GM15510 (cell line): ENCODE data around the gene ACOT7.

ENCODE experiments used
- POLR2A ChIP-seq: IDR thresholded peaks from 3 replicates; pipeline ENCODE4 v1.6.1; 2011; ENCODE audit warnings: borderline replicate concordance; ENCODE audit not compliant: insufficient read length; ENCODE audit errors: extremely low read depth

The ACOT7 gene

DNA sequence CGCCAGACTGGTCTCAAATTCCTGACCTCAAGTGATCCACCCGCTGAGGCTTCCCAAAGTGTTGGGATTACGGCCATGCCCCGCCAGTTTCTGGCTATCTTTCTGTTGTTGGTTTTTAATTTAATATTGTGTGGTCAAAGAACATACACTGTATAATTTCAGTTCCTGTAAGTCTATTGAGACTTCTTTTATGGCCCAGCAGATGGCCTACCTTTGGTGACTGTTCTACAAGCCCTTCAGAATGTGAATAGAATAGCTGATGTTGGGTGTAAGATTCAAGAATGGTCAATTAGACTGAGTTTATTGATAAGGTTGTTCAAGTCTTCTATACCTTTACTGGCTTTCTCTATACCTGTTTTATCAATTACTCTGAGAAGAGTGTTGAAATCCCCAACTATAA is 15.5 kb upstream of the ACOT7 start:
- TF ChIP-seq POLR2A = no peak

DNA sequence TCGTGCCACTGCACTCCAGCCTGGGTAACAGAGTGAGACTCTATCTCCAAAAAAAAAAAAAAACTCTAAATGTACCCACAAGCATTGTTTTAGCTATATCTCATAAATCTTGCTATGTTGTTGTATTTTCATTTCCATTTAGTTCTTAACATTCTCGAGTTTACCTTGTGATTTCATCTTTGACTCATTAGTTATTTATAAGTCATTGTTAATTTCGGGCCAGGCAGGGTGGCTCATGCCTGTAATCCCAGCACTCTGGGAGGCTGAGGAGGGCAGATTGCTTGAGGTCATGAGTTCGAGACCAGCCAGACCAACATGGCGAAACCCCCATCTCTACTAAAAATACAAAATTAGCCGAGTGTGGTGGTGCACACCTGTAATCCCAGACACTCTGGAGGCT is 14.5 kb upstream of the ACOT7 start:
- no peak for TF ChIP-seq POLR2A

DNA sequence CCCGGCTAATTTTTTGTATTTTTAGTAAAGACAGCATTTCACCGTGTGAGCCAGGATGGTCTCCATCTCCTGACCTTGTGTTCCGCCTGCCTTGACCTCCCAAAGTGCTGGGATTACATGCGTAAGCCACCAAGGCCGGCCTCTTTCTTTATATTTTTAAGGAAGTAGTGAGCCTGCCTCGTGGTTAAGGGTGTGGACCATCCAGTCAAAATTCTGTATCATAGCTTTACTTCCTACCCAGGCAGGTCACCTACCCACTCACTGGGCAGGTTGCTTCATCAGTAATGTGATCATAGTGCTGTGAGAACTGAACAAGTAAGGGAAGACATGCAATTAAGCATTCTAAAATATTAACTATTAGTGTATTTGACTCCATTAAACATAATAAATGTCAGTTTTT is 8.1 kb upstream of the ACOT7 start:
- TF ChIP-seq POLR2A = no peak

DNA sequence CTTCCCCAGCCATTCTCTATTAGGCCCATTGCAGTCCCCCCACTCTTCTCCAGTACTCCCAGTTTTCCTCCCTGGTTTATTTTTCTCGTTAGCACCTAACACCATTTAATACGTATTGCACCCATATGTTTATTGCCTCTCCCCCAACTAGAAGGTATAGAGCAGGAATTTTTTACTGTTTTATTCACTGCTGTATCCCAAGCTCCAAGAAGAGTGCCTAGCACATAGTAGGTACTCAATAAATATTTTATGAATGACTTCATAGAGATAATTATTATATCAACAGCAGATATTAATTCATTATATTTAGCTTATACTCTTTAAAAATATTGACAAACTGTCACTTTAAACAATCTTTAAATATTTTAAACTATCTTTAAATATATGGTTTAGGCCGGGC is 5.7 kb upstream of the ACOT7 start:
- TF ChIP-seq POLR2A = no peak

DNA sequence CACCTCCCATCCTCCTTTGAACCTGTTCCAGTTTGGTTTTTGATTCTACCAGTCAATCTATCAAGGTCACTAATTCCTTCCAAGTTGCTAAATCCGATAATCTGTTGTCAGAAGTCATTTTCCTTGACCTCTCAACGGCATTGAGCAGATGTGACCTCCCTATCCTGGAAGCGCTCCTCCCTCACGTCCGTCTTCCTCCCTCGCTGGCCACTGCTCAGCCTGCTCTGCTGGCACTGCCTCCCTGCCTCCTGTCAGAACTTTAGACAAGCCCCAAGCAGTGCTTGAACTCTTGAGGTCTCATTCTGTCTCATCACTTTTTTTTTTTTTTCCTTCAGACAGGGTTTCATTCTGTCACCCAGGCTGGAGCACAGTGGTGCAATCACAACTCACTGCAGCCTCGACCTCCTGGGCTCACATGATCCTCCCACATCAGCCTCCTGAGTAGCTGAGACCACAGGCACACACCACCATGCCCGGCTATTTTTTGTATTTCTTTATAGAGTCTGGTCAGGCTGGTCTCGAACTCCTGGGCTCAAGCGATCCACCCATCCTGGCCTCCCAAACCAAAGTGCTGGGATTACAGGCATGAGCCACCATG is 4.4 kb upstream of the ACOT7 start:
- no peak for TF ChIP-seq POLR2A

DNA sequence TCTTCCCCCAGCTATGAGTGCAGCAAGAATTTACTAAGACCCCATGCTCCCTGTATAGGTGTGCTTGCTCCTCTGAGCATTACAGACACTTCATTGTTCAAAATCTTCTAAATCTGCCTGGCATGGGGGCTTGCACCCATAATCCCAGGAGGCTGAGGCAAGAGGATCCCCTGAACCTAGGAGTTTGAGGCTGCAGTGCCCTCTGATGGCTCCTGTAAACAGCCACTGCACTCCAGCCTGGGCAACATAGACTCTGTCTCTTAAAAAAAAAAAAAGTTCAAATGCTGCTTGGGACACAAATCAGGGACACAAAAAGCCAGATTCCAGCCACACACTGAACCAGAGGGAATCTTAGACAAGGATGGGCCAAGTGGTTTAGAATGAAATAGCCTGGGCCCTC is 3.4 kb upstream of the ACOT7 start:
- no peak for TF ChIP-seq POLR2A

DNA sequence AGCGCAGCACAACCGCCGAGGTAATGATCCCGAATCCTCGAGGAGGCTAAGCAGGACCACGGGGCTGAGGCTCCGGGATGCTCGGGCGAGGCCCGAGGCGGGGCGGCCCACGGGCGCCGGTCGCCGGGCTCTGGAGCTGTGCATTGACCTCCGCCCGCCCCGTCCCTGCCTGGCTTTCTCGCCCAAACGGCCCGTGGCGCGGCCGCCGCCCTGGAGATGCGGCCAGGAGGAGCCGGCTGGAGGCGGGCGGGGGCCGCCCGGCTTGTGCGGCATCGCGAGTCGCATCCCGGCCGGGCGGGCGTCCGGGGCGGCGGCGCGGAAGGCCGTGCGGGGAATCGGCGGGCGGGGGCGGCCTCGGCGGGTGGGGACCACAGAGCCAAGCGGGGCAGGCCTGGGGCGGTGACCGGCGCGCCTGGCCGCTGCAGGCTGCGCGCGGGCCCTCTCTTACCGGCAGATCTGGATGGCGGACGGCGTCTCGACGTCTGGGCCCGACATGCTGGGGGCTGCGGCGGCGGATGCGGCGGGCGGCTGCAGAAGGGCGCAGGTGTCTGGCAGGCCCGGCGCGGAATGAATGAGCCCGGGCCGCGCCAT is 663 bp downstream of the ACOT7 start:
- peak; percentile 72 for TF ChIP-seq POLR2A

DNA sequence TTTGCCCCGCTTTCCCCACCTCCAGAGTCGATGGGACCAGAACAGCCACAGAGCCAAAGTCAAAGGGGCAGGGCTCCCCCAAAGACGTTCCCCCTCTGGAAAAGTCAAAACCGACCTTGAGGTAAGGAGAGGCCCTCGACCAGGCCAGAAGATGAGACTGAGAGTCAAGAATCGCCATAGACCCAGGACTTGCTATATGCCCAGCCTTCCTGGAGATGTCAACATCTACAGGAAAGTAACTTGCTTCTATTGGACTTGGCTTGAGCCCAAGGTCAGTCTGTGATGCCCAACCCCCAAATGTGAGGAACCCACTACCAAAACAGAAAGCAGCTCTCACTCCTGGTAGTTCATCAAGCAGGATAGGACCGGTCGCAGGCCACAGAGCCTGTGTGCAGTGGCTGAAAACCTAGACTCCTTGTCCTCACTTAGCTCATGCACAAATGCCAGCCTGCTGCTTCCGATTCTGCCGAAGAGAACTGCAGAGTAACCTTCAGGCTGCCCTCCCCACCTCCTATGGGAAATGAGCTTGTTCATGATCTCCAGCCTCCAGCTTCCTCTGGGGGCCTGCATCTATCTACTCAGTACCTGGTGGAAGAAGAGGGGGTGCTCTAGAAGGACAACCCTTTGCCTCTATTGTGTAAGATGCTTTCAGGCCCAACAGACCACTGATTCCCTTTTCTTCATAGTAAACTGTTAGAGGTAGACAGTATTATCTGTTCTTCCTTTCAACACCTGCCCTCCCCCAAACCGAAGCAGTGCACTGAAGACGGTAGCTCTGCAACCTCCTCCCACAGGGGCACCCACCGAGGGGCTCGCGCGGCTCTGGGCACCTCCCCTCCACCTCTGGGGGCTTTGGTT is 1.4 kb downstream of the ACOT7 start:
- TF ChIP-seq POLR2A = no peak

DNA sequence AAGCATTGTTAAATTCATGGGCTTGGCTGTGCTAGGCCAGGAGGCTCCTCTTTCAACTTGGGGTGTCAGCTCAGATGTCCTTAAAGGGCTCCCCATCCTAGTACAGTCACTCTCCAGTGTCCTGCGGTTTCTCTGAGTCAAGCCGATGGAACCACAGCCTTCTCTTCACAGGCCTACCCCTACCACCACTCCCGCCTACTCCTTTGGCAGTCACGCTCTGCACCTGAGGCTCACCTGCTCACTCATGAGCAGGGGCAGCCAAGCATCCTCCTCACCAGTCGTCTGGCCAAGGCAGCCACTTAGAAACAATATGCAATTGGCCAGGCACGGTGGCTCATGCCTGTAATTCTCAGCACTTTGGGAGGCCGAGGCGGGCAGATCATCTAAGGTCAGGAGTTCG is 3.6 kb downstream of the ACOT7 start:
- TF ChIP-seq POLR2A = no peak

DNA sequence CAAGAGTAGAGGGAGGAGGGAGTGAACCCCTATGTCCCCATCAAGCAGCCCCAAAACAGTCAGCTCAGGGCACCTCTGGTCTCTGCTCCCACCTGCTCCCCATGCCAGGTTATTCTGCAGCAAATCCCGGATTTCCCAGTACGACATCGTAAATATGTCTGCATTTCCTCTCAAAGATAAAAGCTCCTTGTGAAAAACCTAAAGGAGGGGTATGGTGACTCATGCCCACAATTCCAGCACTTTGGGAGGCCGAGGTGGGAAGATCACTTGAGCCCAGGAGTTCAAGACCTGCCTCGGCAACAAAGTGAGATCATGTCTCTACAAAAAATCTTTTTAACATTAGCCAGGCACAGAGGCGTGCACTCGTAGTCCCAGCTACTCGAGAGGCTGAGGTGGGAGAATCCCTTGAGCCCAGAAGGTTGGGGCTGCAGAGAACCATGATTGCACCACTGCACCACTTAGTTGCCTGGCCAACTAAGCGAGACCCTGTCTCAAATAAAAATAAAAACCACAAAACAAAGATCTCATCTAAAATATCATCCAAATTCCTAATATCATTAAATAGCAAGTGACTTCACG is 7.1 kb downstream of the ACOT7 start:
- no peak for TF ChIP-seq POLR2A

DNA sequence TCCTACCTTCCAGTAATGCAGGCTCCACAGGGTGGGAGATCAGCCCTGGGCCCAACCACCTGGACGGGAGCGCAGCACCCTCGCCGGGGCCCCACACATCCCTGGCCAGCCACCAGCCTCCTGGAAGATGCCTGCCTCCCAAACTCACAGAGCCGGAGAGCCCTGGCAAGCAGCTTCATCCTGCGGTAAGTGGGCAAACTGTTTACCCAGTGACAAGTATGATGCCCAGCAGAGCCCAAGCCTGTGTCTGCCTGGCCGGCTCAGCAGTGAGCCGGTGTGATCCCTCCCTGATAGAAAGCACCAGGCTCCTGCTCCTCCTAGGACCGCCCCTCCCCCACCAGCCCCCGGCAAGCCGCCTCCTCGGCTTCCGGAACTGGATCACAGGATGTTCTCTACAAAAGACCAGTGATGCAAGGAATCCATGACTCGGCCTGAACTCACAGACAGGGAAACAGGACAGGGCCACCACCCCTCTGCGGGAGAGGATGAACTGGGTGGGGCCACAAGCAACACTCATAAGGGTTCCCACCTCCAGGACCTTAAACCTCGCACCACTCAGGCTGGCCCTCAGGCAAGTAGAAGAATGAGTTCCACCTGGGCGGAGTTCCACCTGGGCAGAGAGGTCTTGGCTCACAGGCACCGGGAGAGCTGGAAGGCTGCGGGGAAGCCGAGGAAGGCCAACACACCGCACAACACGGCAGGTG is 7.9 kb downstream of the ACOT7 start:
- TF ChIP-seq POLR2A = no peak

DNA sequence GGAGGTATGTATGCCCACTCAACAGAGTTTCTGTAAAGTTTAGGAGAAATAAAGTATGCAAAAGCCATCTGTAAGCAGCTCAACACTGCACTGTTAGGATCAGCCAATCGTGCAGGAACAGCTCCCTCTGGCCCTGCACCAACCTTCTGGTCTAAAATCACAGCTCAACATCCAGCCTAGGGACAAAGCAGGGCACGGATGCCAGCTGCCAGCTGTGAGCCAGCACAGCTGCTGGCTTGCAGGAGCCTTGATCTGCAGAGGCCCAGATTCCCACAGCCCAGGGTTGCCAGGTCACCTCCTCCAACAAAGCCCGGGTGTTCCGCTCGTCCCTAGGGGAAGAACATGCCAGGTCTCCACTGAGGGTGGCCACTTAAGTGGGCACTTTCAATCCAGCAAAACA is 8.6 kb downstream of the ACOT7 start:
- no peak for TF ChIP-seq POLR2A

DNA sequence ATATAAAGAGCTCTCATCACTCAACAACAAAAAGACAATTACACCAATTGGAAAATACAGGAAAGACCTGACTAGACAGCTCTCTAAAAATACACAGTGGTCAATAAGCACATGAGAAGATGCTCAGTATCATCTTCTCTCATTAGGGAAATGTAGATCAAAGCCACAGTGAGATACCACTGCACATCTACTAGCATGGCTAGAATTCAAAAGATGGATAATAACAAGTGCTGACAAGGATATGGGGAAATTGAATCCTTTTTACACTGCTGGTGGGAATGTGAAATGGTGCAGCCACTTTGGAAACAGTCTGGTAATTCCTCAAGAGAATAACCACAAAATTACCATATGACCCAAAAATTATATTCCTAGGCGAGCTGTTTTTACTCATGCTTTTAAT is 9.4 kb downstream of the ACOT7 start:
- no peak for TF ChIP-seq POLR2A

DNA sequence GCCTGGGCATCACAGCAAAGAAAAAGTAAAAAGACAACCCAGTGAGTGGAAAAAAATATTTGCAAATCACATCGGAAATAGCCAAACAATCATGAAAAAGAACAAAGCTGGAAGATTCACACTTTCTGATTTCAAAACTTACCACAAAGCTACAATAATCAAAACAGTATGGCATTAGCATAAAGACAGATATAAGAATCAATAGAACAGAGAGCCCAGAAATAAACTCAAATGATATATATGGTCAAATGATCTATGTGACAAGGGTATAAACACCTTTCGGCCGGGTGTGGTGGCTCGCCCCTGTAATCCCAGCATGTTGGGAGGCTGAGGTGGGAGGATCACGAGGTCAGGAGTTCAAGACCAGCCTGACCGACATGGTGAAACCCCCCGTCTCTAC is 13.5 kb downstream of the ACOT7 start:
- TF ChIP-seq POLR2A = no peak
